Suprapubic skin (tissue), 4 donors: ENCODE results near the gene GRK5.

Experiments
- CTCF ChIP-seq, 2 donors: fragments of 200-600 bp in 1 of 2; fragments of 450-650 bp in 1 of 2; sonication (generic) in 1 of 2; IDR thresholded peaks; one replicate each; pipeline ENCODE4 v1.5.1; 2016 to 2019; ENCODE audit warnings: antibody characterized with exemption in 2 of 2, mild to moderate bottlenecking in 1 of 2, moderate library complexity in 1 of 2
- POLR2A ChIP-seq, 2 donors: fragments of 450-650 bp; IDR thresholded peaks; one replicate each; pipeline ENCODE4 v1.6.1; 2017; ENCODE audit warnings: antibody characterized with exemption in 2 of 2, mild to moderate bottlenecking in 2 of 2, moderate library complexity in 2 of 2
- POLR2AphosphoS5 ChIP-seq, 3 donors: sonication (generic); formaldehyde crosslinking; IDR thresholded peaks; one replicate each; pipeline ENCODE4 v1.6.1; 2017; ENCODE audit warnings: antibody characterized with exemption in 3 of 3

DNA sequence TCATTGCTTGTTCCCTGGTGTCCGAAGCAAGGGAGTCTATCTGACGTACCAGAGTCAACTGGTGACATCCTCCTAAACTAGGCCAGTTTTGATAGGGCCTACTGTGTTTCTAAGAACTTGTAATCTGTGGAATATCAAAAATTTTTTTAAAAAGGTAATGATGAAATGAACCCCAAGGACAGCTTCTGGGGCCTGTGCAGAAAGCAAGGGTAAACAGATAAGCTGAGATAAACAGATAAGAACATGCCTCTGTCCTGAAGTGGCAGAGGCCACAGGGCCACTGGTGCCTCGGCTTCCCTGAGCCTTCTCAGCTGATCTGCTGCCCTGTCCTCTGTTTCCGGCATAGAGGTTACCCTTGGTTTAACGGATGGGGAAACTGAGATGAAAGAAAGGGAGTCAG, 8.8 kb downstream of the GRK5 start:
- TF ChIP-seq POLR2A (IDR thresholded peaks at IDR 0.05) (no peak), CTCF (IDR thresholded peaks at IDR 0.05) (no peak), POLR2AphosphoS5 (IDR thresholded peaks at IDR 0.05) (no peak)
